WERI-Rb-1 (cell line): ENCODE data around the gene N4BP2L2.
A peak's percentile ranks its signal among the peaks of the same experiment; 100 is the strongest.

Source experiments
- DNase-seq: peaks from one replicate; pipeline ENCODE4 v3.0.0-alpha.2; 2020
- H3K27ac ChIP-seq: fragments of 250-450 bp; sonication (Bioruptor Pico); 2 replicates; pipeline ENCODE4 v1.5.1; 2020; ENCODE audit warnings: mild to moderate bottlenecking, moderate library complexity
- H3K27me3 ChIP-seq: fragments of 250-450 bp; sonication (Bioruptor Pico); 2 replicates; pipeline ENCODE4 v1.5.1; 2021; ENCODE audit warnings: mild to moderate bottlenecking, low read depth, moderate library complexity; ENCODE audit not compliant: insufficient read depth, severe bottlenecking
- H3K36me3 ChIP-seq: fragments of 250-450 bp; sonication (Bioruptor Pico); 2 replicates; pipeline ENCODE4 v1.5.1; 2020; ENCODE audit warnings: mild to moderate bottlenecking, moderate library complexity
- H3K4me3 ChIP-seq: 2 replicates; pipeline ENCODE4 v1.5.1; 2011; ENCODE audit warnings: low read depth, mild to moderate bottlenecking, control low read depth, low read length
- H3K9me3 ChIP-seq: fragments of 250-450 bp; sonication (Bioruptor Pico); 2 replicates; pipeline ENCODE4 v1.5.1; 2021; ENCODE audit warnings: mild to moderate bottlenecking, moderate library complexity; ENCODE audit not compliant: severe bottlenecking
- CTCF ChIP-seq: IDR thresholded peaks from 2 replicates; pipeline ENCODE4 v1.5.1; 2011; ENCODE audit warnings: low read depth, mild to moderate bottlenecking, control low read depth, inconsistent platforms, low read length

Gene N4BP2L2

GRCh38 chr13:32417995-32418394 is 120.6 kb downstream of the N4BP2L2 start:
- H3K36me3 ChIP-seq, result no peaks in the 10 kb centered on the region
- H3K27me3 ChIP-seq, result no peaks in the 10 kb centered on the region
- DNase-seq, result no peak
- H3K9me3 ChIP-seq, result no peaks in the 10 kb centered on the region
- no peak for TF ChIP-seq CTCF
- H3K27ac ChIP-seq, result no peak overlapping the region
- no peak overlapping the region for H3K4me3 ChIP-seq

- DNase-seq, result peak; percentile 21
- no peak overlapping the region for H3K4me3 ChIP-seq
- no peaks in the 10 kb centered on the region for H3K9me3 ChIP-seq
- no peaks in the 10 kb centered on the region for H3K36me3 ChIP-seq
- no peak overlapping the region for H3K27ac ChIP-seq
- no peaks in the 10 kb centered on the region for H3K27me3 ChIP-seq
- peak; percentile 62 for TF ChIP-seq CTCF
These were observed 123.6 kb downstream of the N4BP2L2 start for GRCh38 chr13:32415019-32415418.

- Histone ChIP-seq H3K27ac (no peak overlapping the region), H3K27me3 (no peaks in the 10 kb centered on the region), H3K9me3 (no peaks in the 10 kb centered on the region), H3K4me3 (no peak overlapping the region), H3K36me3 (no peaks in the 10 kb centered on the region)
- DNase-seq, result no peak
- TF ChIP-seq CTCF, result no peak
These were observed 124.0 kb downstream of the N4BP2L2 start for GRCh38 chr13:32414580-32414979.

GRCh38 chr13:32413284-32413683 is 125.3 kb downstream of the N4BP2L2 start:
- Histone ChIP-seq H3K36me3 (no peaks in the 10 kb centered on the region), H3K27me3 (no peaks in the 10 kb centered on the region), H3K4me3 (no peak overlapping the region), H3K9me3 (no peaks in the 10 kb centered on the region), H3K27ac (no peak overlapping the region)
- DNase-seq, result no peak
- no peak for TF ChIP-seq CTCF

- H3K36me3 ChIP-seq, result no peaks in the 10 kb centered on the region
- TF ChIP-seq CTCF, result no peak
- no peak for DNase-seq
- H3K9me3 ChIP-seq, result no peaks in the 10 kb centered on the region
- no peaks in the 10 kb centered on the region for H3K27me3 ChIP-seq
- H3K4me3 ChIP-seq, result no peak overlapping the region
- no peak overlapping the region for H3K27ac ChIP-seq
These were observed 128.8 kb downstream of the N4BP2L2 start for GRCh38 chr13:32409561-32410421.

- Histone ChIP-seq H3K36me3 (no peaks in the 10 kb centered on the region), H3K9me3 (no peaks in the 10 kb centered on the region), H3K4me3 (no peak overlapping the region), H3K27me3 (no peaks in the 10 kb centered on the region), H3K27ac (no peak overlapping the region)
- DNase-seq, result no peak
- no peak for TF ChIP-seq CTCF
These were observed 129.6 kb downstream of the N4BP2L2 start for GRCh38 chr13:32409001-32409313.
